GM19397 (cell line): ENCODE measurements around the gene C3.
A peak's percentile ranks its signal among the peaks of the same experiment; 100 is the strongest.

ENCODE experiments used
- ATAC-seq: cut with Tn5 transposase; IDR thresholded peaks from one replicate; pipeline ENCODE4 v1.9.1; 2021; ENCODE audit warnings: mild to moderate bottlenecking, moderate library complexity; ENCODE audit not compliant: unreplicated experiment

The C3 gene

DNA sequence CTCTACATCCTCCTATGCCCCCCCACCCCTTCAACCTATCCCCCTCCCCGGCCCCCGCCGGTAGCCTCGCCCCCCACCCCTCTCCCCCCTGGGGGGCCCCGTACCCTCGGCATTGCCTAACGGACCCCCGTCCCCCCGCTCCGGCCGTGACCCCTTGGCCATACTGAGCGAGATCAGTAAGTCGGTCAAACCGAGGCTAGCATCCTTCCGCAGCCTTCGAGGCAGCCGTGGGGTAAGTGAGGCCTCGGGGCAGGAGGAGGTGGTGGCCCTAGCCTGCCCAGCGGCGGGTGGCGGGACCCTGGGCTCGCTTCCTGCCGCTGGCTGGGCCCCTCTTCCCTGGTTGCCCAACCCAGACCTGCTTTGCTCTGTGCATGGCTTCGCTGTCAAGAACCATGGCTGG lies 25.5 kb upstream of the C3 start:
- ATAC-seq = no peak

DNA sequence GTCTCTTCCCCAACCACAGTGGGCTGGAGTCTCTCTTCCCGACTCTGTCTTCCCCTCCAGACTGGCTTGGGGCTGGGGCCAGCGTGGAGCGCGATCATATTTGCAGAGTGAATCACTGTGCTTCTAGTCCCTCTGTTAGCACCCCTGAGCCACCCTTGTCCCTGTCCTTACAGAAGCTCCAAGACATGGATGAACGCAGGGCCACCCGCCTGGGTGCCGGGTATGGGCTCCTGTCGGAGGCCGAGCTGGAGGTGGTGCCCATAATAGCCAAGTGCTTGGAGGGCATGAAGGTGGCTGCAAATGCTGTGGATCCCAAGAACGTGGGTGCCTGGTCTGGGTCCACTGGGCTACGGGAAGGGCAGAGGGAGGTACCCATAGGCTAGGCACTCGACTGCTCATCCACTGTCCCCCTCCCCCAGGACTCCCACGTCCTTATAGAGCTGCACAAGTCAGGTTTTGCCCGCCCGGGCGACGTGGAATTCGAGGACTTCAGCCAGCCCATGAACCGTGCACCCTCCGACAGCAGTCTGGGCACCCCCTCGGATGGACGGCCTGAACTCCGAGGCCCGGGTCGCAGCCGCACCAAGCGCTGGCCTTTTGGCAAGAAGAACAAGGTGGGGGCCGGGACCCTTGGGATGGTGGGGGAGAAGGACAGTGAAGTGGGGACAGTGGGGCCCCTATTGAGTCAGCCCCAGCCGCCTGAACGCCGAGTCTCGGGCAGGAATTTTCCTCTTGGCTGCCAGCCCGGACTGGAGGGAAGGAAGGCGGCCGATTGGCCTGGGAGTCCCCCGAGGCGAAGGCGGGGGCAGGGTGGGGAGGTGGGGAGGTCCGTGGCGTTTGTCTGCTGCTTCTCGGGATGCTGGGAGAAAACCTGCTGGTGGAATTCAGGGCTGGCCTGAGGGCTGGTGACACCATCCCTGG lies 24.2 kb upstream of the C3 start:
- no peak for ATAC-seq

DNA sequence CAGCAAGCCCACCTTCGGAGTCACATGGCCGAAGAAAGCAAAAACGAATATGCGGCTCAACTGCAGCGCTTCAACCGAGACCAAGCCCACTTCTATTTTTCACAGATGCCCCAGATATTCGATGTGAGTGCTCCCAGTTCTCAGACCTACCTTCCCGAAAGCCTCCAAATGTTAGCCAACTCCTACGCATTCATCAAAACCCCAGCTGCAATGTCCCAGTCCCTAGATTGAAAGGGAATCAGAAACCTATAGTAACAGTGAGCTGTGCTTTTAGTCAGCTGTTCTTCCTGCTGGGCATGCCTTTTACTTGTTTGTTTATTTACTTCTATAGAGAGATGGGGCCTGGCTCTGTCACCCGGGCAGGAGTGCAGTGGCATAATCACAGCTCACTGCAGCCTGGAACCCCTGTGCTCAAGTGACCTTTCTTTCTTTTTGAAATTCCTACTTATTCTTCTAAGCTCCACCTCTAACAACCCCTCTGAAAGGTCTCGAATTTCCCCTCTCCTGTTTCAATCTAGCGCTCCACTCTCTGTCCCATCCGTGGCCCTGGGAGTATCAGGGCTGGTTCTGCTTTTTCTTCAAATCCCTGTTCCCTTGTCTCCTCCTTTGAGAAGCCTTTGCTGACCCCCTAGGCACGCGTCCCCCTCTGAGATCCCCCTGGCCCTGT lies 23.4 kb upstream of the C3 start:
- ATAC-seq = no peak

DNA sequence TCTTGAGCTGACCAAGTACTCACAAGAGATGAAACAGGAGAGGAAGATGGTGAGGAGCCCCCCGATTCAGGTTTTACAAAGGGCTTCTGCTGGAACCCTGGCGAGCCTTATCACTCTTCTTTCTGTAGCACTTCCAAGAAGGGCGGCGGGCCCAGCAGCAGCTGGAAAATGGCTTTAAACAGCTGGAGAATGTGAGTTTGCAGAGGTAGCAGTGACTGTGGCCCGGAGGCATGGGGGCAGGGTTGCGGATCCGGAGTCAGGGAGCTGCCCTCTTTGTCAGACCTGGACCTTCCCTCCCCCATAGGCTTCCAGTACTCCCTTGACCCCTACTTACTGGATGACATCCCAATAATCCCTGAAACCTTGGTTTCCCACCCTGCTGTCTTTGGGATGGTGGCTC lies 22.6 kb upstream of the C3 start:
- ATAC-seq = no peak

DNA sequence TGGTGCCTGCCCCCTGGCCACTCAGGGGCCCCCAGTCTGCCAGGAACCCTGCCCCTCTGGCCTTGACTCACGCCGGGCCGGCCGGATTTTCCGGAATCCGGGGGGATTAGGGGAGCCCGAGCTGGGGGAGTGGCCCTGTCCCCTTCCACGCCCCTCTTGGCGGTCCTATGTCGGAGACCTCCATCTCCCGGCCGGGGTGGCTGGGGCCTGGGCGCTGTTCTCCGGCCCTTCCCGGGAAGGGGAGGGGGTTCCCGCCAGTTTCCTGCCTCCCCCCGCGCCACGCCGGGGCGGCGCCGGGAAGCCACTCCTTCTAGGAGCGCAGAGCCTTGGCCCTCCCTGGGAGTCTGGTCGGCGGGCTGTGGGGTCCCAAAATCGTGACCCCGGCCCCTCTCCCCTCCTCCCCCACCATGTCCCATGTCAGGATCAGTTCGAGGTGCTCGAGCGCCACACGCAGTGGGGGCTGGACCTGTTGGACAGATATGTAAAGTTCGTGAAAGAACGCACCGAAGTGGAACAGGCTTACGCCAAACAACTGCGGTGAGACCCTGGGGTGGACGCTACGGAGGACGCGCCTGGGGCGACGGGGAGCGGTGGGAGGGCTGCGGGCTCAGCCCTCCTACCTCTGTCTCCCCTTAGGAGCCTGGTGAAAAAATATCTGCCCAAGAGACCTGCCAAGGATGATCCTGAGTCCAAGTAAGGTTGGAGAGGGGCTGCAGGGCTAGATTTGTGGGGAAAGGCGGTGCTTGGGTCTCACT lies 20.3 kb upstream of the C3 start:
- ATAC-seq = no peak

DNA sequence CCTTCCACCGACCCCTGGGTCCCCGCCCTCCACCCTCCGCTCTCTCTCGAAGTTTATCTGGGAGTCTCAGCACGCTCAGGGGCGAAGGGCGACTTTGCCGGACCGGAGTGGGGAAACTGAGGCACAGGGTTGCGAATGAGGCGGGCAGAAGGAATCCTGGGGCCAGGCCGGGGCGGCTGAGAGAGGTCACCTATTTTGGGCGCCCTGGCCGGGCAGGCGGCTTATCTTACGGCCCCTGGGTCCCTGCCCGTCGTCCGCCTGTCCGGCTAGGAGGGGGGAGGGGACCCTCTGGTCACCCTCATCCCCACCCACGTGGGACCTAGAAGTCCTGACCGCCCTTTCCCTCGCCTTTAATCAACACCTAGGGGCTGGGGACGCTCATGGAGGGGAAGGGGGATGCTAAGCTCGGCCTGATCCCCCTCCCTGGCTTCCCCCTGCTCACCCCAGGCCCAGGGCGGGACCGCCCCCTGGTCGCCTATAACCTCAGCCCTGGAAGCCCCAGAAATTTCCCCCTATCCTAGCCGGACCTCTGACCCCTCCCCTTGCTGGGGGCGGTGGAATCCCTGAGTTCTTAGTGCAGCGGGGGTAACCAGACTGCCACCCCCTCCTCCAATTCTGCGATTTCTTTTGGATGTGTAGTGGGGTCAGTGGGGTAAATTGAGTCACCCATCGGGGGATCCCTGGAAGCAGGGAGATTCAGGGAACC lies 19.6 kb upstream of the C3 start:
- ATAC-seq = no peak

DNA sequence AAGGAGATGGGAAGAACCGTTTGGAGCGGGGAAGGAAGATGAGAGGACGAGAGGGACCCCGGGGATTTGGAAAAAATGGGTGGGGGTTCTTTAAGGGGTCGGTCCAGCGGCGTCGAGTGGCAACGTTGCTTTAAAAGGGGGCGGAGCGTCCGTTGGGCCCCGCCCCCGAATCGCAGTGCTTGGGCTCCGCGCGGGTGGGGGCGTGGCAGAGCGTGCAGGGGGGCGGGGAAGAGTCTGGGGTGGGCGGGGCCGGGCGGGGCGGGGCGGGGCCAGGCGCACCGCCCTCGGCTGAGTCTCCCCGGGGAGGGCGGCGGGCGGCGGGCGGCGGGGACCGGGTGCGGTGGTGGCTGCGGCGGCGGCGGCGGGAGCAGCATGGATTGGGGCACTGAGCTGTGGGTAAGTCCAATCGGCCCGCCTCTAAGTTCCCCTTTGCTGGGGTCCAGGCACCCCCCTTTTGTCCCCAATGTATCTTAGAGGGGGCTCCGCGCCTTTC lies 19.0 kb upstream of the C3 start, which contains the start of gene TRIP10:
Gene TRIP10 (plus strand): TSS at position 291 of the 493 bp plus-strand sequence. CDS start 82 bp downstream, at position 373.
- no peak for ATAC-seq

DNA sequence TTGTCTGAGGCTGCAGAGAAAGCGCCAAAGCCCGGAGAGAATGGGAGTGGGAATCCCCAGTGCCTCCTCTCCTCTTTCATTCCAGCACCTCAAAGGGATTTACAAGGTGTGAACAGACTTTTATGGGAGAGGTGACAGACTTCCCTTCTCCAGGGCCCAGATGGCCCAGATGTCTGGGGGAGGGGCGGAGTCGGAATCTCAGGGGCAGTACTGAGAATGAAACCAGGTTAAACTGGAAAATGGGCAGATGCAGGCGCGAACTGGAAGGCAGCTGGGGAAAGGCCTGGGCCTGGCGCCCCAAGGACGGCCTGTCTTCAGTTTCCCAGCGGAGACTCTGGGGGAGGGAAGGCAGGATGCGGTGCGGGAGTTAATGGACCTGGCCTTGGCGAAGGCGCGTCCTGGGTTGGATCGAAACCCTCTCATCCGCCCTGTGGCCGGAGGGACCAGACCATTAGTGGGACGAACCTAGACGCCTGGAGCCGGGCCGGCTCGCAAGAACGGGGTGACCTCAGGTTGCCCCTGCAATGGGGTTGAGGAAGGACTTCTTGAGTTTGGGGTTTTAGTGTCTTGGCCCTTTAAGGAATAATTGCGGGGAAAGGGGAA lies 18.4 kb upstream of the C3 start:
- ATAC-seq = no peak

DNA sequence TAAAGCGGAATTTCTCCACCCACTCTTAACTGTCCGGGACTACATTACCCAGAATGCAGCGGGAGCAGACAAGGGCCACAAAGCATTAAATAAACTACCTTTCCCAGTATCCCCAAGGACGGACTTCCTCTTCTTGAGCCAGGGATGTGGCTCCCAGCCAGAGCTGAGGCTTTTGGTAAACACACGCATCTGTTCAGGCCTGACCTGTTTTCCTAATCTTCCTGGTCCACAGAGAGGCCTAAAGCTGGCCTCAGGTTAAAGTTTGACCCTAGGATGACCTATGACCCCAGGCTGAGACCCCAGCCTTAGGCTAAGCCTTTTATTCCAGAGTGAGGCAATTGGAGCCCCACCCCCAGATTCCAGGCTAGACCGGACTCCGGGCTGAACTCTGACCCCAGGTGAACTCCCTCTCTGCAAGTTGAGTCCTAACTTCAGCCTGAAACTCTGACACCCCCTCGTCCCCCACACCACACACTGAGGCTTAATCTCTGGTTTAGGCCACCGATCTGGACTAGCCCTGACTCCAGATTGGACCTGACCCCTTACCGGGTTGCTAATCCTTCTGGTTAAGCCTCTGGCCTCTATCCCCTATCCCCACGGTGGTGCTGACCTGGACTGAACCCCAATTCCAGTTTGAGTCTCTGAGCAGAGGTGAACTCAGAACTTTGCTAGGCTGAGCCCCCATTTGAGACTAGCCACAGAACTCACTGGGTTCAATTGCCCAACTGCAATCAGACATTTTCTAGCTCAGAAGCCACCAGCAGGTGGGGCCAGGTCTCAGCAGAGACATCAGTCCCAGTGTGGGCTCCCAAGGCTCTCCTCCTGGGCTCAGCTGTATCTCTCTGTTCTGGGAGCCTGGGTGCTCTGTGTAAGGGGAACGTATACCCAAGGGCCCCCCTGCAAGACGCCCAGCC lies 17.7 kb upstream of the C3 start:
- no peak for ATAC-seq

DNA sequence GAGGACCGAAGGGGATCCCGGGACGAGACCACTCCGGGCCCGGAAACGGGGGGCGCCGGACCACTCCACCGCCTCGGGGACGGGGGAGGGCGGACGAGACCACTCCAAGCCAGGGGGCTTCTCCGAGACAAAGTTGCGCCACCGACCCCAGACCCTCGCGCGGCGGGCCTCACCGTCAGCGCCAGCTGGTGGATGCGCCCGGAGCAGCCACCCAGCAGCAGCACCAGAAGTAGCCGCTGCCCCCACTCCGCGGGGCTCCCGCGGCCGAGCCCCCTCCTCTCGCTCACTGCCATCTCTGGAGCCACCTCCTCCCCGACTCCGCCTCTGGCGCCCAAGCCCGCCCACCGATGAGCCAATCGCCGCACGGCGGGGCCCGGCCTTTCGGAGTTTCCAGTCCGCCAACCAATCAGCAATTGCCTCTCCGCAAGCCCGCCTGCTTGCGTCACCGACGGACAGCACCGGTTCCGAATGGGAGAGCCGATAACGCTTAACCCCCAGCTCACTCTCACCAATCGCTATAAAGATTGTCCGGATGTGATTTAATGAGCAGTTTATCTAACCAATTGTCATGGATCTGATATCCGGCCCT lies 16.9 kb upstream of the C3 start, which contains the start of gene GPR108:
Gene GPR108 (minus strand): TSS at position 297 of the 589 bp plus-strand sequence. CDS start 4 bp downstream, at position 293.
- peak; percentile 57 for ATAC-seq

DNA sequence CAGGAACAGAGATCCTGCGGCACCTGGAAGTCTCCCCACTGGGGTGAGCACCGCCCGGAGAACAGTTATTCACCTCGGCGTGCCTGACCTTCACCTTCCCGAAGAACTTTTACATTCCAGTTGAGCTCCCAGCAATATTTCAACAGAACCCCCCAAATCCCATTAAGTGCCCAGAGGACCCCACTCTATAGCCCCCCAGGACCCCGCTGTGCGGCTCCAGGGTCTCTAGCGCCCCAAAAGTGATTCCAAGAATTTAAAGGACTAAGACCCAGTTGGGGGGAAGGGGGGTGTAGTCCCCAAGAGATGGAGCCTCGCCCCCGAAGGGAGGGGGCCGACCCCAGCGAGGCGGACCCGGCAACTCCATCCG lies 16.4 kb upstream of the C3 start:
- no peak for ATAC-seq

DNA sequence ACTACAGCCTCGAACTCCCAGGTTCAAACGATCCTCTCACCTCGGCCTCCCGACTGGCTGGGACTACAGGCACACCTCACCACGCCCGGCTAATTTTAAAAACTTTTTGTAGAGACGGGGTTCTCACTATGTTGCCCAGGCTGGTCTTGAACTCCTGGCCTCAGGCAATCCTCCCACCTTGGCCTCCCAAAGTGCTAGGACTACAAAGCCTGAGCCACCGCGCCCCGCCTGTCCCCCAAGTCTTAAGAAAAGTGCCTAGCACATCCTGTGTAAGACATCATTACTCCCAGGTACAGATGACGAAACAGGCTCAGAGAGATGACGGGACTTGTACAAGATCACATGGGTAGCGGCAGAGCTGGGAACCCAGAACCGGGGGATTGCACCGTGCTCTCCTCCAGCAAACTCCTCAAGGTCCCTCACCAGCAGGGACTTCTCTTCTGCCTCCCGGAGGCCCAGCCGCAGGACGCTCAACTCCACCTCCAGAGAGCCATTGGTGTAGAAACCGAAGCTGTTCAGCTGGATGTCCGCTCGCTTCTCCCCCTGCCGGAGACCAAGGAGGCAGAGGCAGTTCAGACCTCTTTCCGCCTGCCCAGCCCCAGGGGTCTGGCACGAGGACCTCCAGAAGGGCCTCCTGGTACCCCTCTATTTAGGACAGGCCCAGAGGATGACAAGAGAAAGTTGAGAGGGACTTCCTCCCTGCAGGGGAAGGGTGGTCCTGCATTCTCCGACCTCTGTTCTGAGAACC lies 15.9 kb upstream of the C3 start:
- no peak for ATAC-seq

DNA sequence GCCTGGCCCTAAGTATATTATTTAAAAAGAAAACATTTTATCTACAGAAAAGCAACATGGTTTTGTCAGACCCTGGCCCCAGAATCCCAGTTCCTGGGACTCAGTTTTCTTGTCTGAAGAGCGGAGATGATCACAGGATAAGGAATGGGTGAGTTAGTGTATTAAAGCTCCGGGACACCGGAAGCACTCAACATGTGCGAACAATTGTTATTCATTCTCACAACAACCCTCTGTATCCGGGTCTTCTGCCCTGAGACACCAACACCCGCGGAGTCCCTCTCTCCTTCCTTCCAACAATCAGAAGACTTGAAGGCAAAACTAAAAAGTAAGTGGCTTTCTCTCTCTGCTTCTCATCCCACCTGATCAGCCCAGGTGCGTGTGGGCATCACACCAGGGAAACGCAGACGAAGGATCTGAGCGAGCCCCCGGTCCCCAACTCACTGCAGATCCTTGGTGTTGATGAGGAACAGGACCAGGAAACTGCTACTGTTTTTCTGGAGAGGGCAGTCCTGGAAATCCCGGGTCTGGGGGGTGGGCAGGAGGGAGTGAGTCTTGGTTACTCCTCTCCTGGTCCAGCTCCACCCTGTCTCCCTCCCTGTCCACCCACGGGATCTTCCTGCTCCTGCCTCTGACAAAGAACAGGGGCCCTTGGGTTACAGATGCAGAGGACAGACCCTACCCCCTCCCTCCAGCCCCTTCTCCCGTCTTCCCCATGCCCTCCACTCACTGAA lies 14.9 kb upstream of the C3 start:
- no peak for ATAC-seq

DNA sequence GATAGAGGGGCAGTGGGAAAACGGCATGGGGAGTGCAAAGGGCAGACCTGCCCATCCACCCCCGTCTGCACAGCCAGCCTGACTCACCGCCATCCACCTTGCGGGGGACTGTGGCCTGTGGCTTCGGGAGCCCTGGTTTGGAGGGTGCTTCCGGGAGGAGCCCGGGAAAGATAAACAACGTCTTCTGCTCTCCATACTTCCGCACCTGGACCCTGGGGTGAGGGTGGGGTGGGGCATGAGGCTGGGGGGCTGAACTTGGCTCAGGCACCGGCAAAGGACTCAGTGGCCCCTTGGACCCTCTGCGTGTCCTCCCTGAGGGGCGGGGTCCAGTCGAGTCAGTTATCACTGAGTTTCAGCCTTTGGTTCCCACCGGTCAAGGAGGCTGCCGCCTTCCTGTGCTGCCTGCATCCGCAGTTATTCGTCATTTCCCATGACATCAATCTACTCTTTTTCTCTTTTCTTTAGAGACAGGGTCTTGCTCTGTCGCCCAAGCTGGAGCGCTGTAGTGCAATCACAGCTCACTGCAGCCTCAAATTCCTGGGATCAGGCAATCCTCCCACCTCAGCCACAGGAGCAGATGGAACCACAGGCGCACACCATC lies 13.7 kb upstream of the C3 start:
- no peak for ATAC-seq

DNA sequence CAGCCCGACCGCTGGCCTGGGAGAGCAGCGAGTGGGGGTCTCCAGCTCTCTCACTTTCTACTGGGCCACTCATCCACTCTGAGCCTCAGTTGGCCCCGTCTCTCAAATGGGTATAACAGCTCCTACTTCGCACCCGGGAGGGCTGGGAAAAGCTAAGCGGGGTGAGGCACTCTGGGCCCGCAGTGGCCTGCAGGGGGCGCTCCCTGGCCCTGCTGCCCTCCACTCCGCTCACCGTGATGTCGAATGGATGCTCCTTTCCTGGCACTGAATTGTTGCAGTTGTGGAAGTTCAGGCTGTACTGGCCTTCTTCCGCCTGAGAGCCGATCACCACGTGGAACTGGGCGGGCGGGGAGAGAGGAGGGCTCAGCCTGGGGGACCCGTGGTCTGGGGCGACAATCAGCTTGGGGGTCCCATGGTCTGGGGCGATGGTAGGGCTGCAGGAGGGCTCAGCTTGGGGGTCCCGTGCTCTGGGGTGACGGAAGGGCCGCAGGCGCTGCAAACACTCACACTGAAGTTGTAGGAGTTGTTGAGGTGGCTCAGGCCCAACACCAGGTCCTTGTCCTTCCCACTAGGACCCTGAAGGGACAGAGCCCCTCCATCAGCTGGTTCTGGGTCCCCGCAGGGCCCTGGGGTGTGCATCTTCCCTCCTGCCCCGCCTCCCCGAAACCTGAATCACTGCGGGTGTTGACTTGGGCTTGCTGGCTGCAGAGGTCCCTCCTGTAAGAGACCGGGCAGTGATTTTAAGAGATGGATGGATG lies 13.1 kb upstream of the C3 start:
- ATAC-seq = no peak

DNA sequence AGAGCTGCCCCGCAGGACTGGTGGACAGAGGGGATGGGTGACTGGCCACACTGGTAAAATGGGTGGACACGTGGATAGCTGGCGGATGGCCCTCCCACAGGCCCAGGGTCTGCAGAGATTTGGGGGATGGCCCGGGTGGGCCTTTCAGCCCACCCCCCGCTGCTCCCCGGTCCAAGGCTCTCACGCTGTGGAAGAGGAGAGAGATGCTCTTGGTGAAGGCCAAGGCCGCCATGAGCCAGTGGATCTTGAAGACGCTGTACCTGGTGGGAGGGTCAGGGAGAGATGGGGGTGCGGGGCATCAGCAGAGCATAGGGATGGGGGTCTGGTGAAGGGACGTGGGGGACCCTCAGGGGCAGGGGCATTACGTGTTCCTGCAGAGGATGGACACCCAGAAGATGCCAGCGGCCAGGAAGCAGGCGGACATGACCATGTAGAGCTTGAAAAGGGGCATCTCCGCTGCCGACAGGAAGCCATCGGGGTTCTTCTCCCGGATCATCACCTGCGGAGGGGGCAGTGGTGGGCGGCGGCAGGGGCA lies 12.4 kb upstream of the C3 start:
- no peak for ATAC-seq
